ENCODE data around the gene VSX2. TPM values are rescaled to one million over a fixed set of nuclear protein-coding genes. Genes with fewer than 3 reads are reported as not detected.
A peak's percentile ranks its signal among the peaks of the same experiment; 100 is the strongest.

The VSX2 gene
- total and polyA plus RNA-seq, 2 donors (not counting 1 experiment from before 2014, with no cell fraction given): not detected

DNA sequence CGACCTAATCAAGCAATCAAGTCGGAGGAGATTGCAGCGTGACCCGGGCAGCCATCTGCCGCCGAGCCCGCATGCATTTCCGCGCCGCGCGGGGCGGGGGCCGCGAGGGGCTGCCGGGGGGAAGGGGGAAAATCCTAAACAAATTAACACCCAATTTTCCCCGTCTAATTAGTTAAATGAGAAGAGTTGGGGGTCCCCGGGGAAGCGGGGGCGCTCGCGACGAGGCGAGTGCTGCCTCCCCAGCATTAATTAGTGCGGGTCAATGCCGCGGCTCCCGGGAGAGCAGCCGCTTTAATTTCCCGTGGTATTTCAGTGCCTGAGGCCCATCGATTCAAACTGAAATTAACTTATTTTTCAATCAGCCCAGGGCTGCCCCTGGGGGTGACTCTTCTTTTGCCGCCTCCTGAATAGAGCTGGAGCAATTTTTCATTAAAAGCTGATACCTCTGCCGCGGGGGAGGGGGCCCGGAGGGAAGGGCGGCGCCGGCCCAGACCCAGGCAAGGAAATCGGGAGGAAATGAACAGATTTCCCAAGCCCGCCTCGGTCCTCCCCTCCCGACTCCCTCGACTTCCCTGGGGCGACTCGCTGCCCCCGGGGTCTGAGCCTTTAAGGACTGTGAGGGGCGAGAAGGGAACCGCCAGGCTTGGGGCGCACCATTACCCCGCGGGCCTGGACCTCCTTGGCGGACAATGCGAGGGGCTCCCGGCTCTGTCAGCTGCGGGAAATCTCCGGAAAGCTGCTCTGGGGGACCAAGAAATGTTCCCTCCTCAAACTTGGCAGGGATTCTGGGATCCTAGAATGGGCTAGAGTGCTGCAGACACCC lies 18.9 kb downstream of the VSX2 start:
- DNase-seq: peak; percentile 33
- no peak overlapping the region for H3K27ac Mint-ChIP-seq
- H3K9me3 Mint-ChIP-seq (ENCODE audit: insufficient read depth): no peaks in the 10 kb centered on the region
- Histone ChIP-seq H3K36me3 (replicated peaks in 1 of 2; ENCODE audit: control extremely low read depth in 1 of 2, control insufficient read depth in 1 of 2, extremely low read depth in 1 of 2, insufficient read depth in 2 of 2, low read length in 1 of 2) (no peaks in the 10 kb centered on the region), H3K4me2 (replicated peaks; ENCODE audit: low read depth, low read length, poor library complexity, severe bottlenecking) (peak overlapping the region; percentile 94), H3K27me3 (replicated peaks in 1 of 4; ENCODE audit: control extremely low read depth in 1 of 4, control insufficient read depth in 3 of 4, insufficient read depth in 4 of 4, low read length in 3 of 4) (peaks cover 0 to 20% (median 8%) of the 10 kb centered on the region in 4 experiments), H3K9ac (ENCODE audit: low read length) (peak overlapping the region; percentile 71), H4K20me1 (ENCODE audit: control insufficient read depth, insufficient read depth, low read length, poor library complexity, severe bottlenecking) (no peaks in the 10 kb centered on the region), H3K27ac (ENCODE audit: low read length in 2 of 2) (no peak overlapping the region), H3K4me1 (ENCODE audit: control insufficient read depth in 2 of 2, insufficient read depth in 2 of 2, low read length in 2 of 2) (peaks cover 17% of the 10 kb centered on the region in 2 donors), H3K9me3 (ENCODE audit: control extremely low read depth in 1 of 3, control insufficient read depth in 2 of 3, insufficient read depth in 1 of 3, low read length in 2 of 3) (no peaks in the 10 kb centered on the region), H3K79me2 (ENCODE audit: control insufficient read depth, insufficient read depth, low read length) (no peaks in the 10 kb centered on the region), H3K4me3 (ENCODE audit: control extremely low read depth in 1 of 5, extremely low read depth in 1 of 5, insufficient read depth in 1 of 5, low read depth in 2 of 5, low read length in 4 of 5) (peak overlapping the region; percentile 38 to 72 (median 61)), H2AFZ (ENCODE audit: insufficient read depth, low read depth, low read length, poor library complexity, severe bottlenecking) (peak overlapping the region; percentile 63)
- WGBS (ENCODE audit: insufficient coverage): 13% methylated on average over 38 of the region's 56 CpGs
- intact Hi-C loops (cut with micrococcal nuclease): loop anchor here (1.0 to 5.0 kb wide), 4 partner anchors 44 to 234 kb away; partner anchors contain the start of genes ABCD4, ISCA2 and NPC2
- peak; percentile 16 for ATAC-seq (ENCODE audit: low read depth)
- ChIA-PET CTCF (interaction anchor here (1.4 to 2.0 kb wide), 4 partner anchors 9 to 146 kb away, joined by 4 to 8 read pairs (median 5); no protein-coding TSS in a partner anchor), POLR2A (no interaction called here)
- TF ChIP-seq EZH2 (IDR thresholded peaks at IDR 0.05; ENCODE audit: borderline replicate concordance, insufficient read depth, low read depth, low read length, poor library complexity, severe bottlenecking): no peak
- no peak for TF ChIP-seq CTCF (IDR thresholded peaks at IDR 0.05)
- H3K27me3 Mint-ChIP-seq: peaks cover 12% of the 10 kb centered on the region
- peak overlapping the region; percentile 83 for H3K4me3 Mint-ChIP-seq
- peaks cover 6% of the 10 kb centered on the region for H3K4me1 Mint-ChIP-seq

- Mint-ChIP-seq H3K27me3 (peaks cover 14% of the 10 kb centered on the region), H3K4me3 (peak overlapping the region; percentile 64), H3K4me1 (peaks cover 6% of the 10 kb centered on the region), H3K27ac (no peak overlapping the region), H3K9me3 (ENCODE audit: insufficient read depth) (no peaks in the 10 kb centered on the region)
- intact Hi-C loops (cut with micrococcal nuclease): loop anchor here (5.0 kb wide), 3 partner anchors 44 to 234 kb away; partner anchors contain the start of genes ABCD4, ISCA2 and NPC2
- H2AFZ ChIP-seq (ENCODE audit: insufficient read depth, low read depth, low read length, poor library complexity, severe bottlenecking): peak overlapping the region; percentile 63
- peaks cover 17% of the 10 kb centered on the region in 2 donors for H3K4me1 ChIP-seq (ENCODE audit: control insufficient read depth in 2 of 2, insufficient read depth in 2 of 2, low read length in 2 of 2)
- no peaks in the 10 kb centered on the region for H3K36me3 ChIP-seq (replicated peaks in 1 of 2; ENCODE audit: control extremely low read depth in 1 of 2, control insufficient read depth in 1 of 2, extremely low read depth in 1 of 2, insufficient read depth in 2 of 2, low read length in 1 of 2)
- H3K9ac ChIP-seq (ENCODE audit: low read length): no peak overlapping the region
- no peak overlapping the region for H3K4me2 ChIP-seq (replicated peaks; ENCODE audit: low read depth, low read length, poor library complexity, severe bottlenecking)
- DNase-seq (no peak), ATAC-seq (ENCODE audit: low read depth) (no peak)
- TF ChIP-seq CTCF (IDR thresholded peaks at IDR 0.05) (no peak), EZH2 (IDR thresholded peaks at IDR 0.05; ENCODE audit: borderline replicate concordance, insufficient read depth, low read depth, low read length, poor library complexity, severe bottlenecking) (no peak)
- H3K79me2 ChIP-seq (ENCODE audit: control insufficient read depth, insufficient read depth, low read length): no peaks in the 10 kb centered on the region
- H3K9me3 ChIP-seq (ENCODE audit: control extremely low read depth in 1 of 3, control insufficient read depth in 2 of 3, insufficient read depth in 1 of 3, low read length in 2 of 3): no peaks in the 10 kb centered on the region
- peaks cover 0 to 20% (median 8%) of the 10 kb centered on the region in 4 experiments for H3K27me3 ChIP-seq (replicated peaks in 1 of 4; ENCODE audit: control extremely low read depth in 1 of 4, control insufficient read depth in 3 of 4, insufficient read depth in 4 of 4, low read length in 3 of 4)
- WGBS (ENCODE audit: insufficient coverage): 79% methylated on average over 2 of the region's 3 CpGs
- ChIA-PET CTCF (interaction anchor here (1.6 to 2.0 kb wide), 3 partner anchors 9 to 146 kb away, joined by 4 to 8 read pairs (median 5); no protein-coding TSS in a partner anchor), POLR2A (no interaction called here)
- H3K27ac ChIP-seq (ENCODE audit: low read length in 2 of 2): no peak overlapping the region
- no peaks in the 10 kb centered on the region for H4K20me1 ChIP-seq (ENCODE audit: control insufficient read depth, insufficient read depth, low read length, poor library complexity, severe bottlenecking)
- no peak overlapping the region for H3K4me3 ChIP-seq (ENCODE audit: control extremely low read depth in 1 of 5, extremely low read depth in 1 of 5, insufficient read depth in 1 of 5, low read depth in 2 of 5, low read length in 4 of 5)
These were observed 19.5 kb downstream of the VSX2 start for GRCh38 chr14:74258764-74259035.
